Thymus (tissue), 11 donors: ENCODE results near the gene ITPK1. TPM values are rescaled to one million over a fixed set of nuclear protein-coding genes. Genes with fewer than 3 reads are reported as not detected.

Source experiments
- DNase-seq, 9 donors: peaks; one replicate each; pipeline ENCODE4 v3.0.0-alpha.2; 2013; ENCODE audit warnings: low spot score in 9 of 9, low read depth in 6 of 9, missing footprints in 1 of 9
- H3K27ac ChIP-seq, 2 donors: one replicate each; pipeline ENCODE4 v1.5.1; 2013; ENCODE audit warnings: control low read depth in 1 of 2, low read depth in 1 of 2, low read length in 1 of 2, mild to moderate bottlenecking in 1 of 2, moderate library complexity in 1 of 2
- H3K27me3 ChIP-seq, 2 donors: one replicate each; pipeline ENCODE4 v1.5.1; 2013; ENCODE audit warnings: low read length in 1 of 2; ENCODE audit not compliant: control insufficient read depth in 2 of 2, insufficient read depth in 1 of 2
- H3K36me3 ChIP-seq, 2 donors: one replicate each; pipeline ENCODE4 v1.5.1; 2013; ENCODE audit warnings: low read length in 1 of 2, mild to moderate bottlenecking in 1 of 2, moderate library complexity in 1 of 2; ENCODE audit not compliant: control insufficient read depth in 2 of 2, insufficient read depth in 2 of 2
- H3K4me1 ChIP-seq, 2 donors: one replicate each; pipeline ENCODE4 v1.5.1; 2013; ENCODE audit warnings: low read length in 2 of 2; ENCODE audit not compliant: control insufficient read depth in 2 of 2, insufficient read depth in 2 of 2
- H3K4me3 ChIP-seq, 2 donors: one replicate each; pipeline ENCODE4 v1.5.1; 2013; ENCODE audit warnings: low read length in 2 of 2, control low read depth in 1 of 2, mild to moderate bottlenecking in 1 of 2
- H3K9me3 ChIP-seq, 2 donors: one replicate each; pipeline ENCODE4 v1.5.1; 2013; ENCODE audit warnings: low read length in 1 of 2, mild to moderate bottlenecking in 1 of 2; ENCODE audit not compliant: control insufficient read depth in 2 of 2, insufficient read depth in 1 of 2
- WGBS: extraction: QIAGEN DNeasy Blood & Tissue Kit; methylation state at CpG from one replicate; pipeline ENCODE4 v1.1.7; 2013; 5-methylcytosine and 5-hydroxymethylcytosine counted together
- polyA plus RNA-seq: library from polyadenylated mRNA; stranded (reverse); fragments of 200-250 nt; gene quantifications from one replicate; pipeline ENCODE4 v1.2.3, GENCODE V29; 2013
- total RNA-seq: library from RNA; stranded (reverse); fragments of 120-200 nt; gene quantifications from one replicate; pipeline ENCODE4 v1.2.4, GENCODE V29; 2013
- donor health status: healthy.

Gene ITPK1
- total and polyA plus RNA-seq, 2 donors: 9.5 to 20.9 TPM

GRCh38 chr14:92898566-92899131 is 217.1 kb downstream of the ITPK1 start:
- Histone ChIP-seq H3K4me1 (peaks cover 0 to 3% of the 10 kb centered on the region in 2 donors), H3K4me3 (no peak overlapping the region), H3K27ac (no peak overlapping the region), H3K27me3 (peaks cover 0 to 15% of the 10 kb centered on the region in 2 donors), H3K9me3 (no peaks in the 10 kb centered on the region), H3K36me3 (no peaks in the 10 kb centered on the region)
- 21% methylated on average over 9 of the region's 9 CpGs for WGBS
- no peak for DNase-seq

- Histone ChIP-seq H3K4me3 (no peak overlapping the region), H3K27me3 (peaks cover 0 to 9% of the 10 kb centered on the region in 2 donors), H3K27ac (no peak overlapping the region), H3K36me3 (no peaks in the 10 kb centered on the region), H3K9me3 (no peaks in the 10 kb centered on the region), H3K4me1 (no peaks in the 10 kb centered on the region)
- 76% methylated on average over 5 of the region's 5 CpGs for WGBS
- no peak for DNase-seq
Observed at GRCh38 chr14:92897922-92898565, 217.7 kb downstream of the ITPK1 start.

- no peak overlapping the region for H3K4me3 ChIP-seq
- no peaks in the 10 kb centered on the region for H3K36me3 ChIP-seq
- H3K4me1 ChIP-seq: no peaks in the 10 kb centered on the region
- H3K9me3 ChIP-seq: no peaks in the 10 kb centered on the region
- H3K27ac ChIP-seq: no peak overlapping the region
- DNase-seq: no peak
- 91% methylated on average over 4 of the region's 4 CpGs for WGBS
- no peaks in the 10 kb centered on the region for H3K27me3 ChIP-seq
Observed at GRCh38 chr14:92895352-92895878, 220.3 kb downstream of the ITPK1 start.

GRCh38 chr14:92892589-92892988 is 223.1 kb downstream of the ITPK1 start:
- H3K36me3 ChIP-seq: no peaks in the 10 kb centered on the region
- no peaks in the 10 kb centered on the region for H3K9me3 ChIP-seq
- DNase-seq: no peak
- H3K27me3 ChIP-seq: no peaks in the 10 kb centered on the region
- H3K4me3 ChIP-seq: no peak overlapping the region
- H3K4me1 ChIP-seq: no peaks in the 10 kb centered on the region
- no peak overlapping the region for H3K27ac ChIP-seq

GRCh38 chr14:92890830-92891588 is 224.7 kb downstream of the ITPK1 start:
- H3K27ac ChIP-seq: no peak overlapping the region
- WGBS: 72% methylated on average over 7 of the region's 7 CpGs

GRCh38 chr14:92888896-92889295 is 226.8 kb downstream of the ITPK1 start:
- no peak for DNase-seq
- Histone ChIP-seq H3K4me1 (no peaks in the 10 kb centered on the region), H3K27me3 (peaks cover 0 to 4% of the 10 kb centered on the region in 2 donors), H3K9me3 (no peaks in the 10 kb centered on the region), H3K27ac (no peak overlapping the region), H3K4me3 (no peak overlapping the region), H3K36me3 (no peaks in the 10 kb centered on the region)

More at GRCh38 chr14:92890830-92891588, 224.7 kb downstream of the ITPK1 start:
- Histone ChIP-seq H3K4me3 (no peak overlapping the region), H3K9me3 (no peaks in the 10 kb centered on the region), H3K4me1 (no peaks in the 10 kb centered on the region), H3K27me3 (peaks cover 0 to 4% of the 10 kb centered on the region in 2 donors), H3K36me3 (no peaks in the 10 kb centered on the region)
- no peak for DNase-seq

- Histone ChIP-seq H3K27me3 (peaks cover 0 to 4% of the 10 kb centered on the region in 2 donors), H3K4me3 (no peak overlapping the region), H3K27ac (no peak overlapping the region), H3K9me3 (no peaks in the 10 kb centered on the region), H3K36me3 (no peaks in the 10 kb centered on the region), H3K4me1 (no peaks in the 10 kb centered on the region)
- 94% methylated on average over 1 of the region's 1 CpG for whole genome bisulfite sequencing
- no peak for DNase-seq
Observed at GRCh38 chr14:92887157-92887556, 228.6 kb downstream of the ITPK1 start.
